DOHH2 (cell line): ENCODE data around the gene COL27A1.

Experiments
- H3F3A ChIP-seq: fragments of 200-600 bp; sonication (generic), shearing (Covaris generic); 2 replicates; pipeline ENCODE4 v1.6.0; 2016; ENCODE audit warnings: antibody characterized with exemption, mild to moderate bottlenecking; ENCODE audit not compliant: control insufficient read depth, insufficient read depth
- H3K27ac ChIP-seq: fragments of 200-600 bp; sonication (generic); 2 replicates; pipeline ENCODE4 v1.5.1; 2014; ENCODE audit warnings: low read depth, mild to moderate bottlenecking, low read length, moderate library complexity
- H3K27me3 ChIP-seq: fragments of 200-600 bp; sonication (generic); 2 replicates; pipeline ENCODE4 v1.6.1; 2014; ENCODE audit warnings: mild to moderate bottlenecking, low read length, mixed read lengths; ENCODE audit not compliant: control insufficient read depth
- H3K36me3 ChIP-seq: fragments of 200-600 bp; sonication (generic); 2 replicates; pipeline ENCODE4 v1.6.1; 2014; ENCODE audit warnings: mild to moderate bottlenecking, low read length, moderate library complexity, mixed read lengths; ENCODE audit not compliant: control insufficient read depth
- H3K4me1 ChIP-seq: fragments of 200-600 bp; sonication (generic); 2 replicates; pipeline ENCODE4 v1.6.1; 2014; ENCODE audit warnings: mild to moderate bottlenecking, low read length, mixed read lengths; ENCODE audit not compliant: control insufficient read depth
- H3K4me2 ChIP-seq: fragments of 200-600 bp; sonication (generic); 2 replicates; pipeline ENCODE4 v1.6.0; 2014; ENCODE audit warnings: mild to moderate bottlenecking, low read length, moderate library complexity
- H3K4me3 ChIP-seq: fragments of 200-600 bp; sonication (generic); 2 replicates; pipeline ENCODE4 v1.5.1; 2014; ENCODE audit warnings: mild to moderate bottlenecking, low read length, mixed read lengths
- H3K79me2 ChIP-seq: fragments of 200-600 bp; sonication (generic); 2 replicates; pipeline ENCODE4 v1.6.1; 2014; ENCODE audit warnings: mild to moderate bottlenecking, low read length, mixed read lengths; ENCODE audit not compliant: control insufficient read depth
- H3K9me2 ChIP-seq: fragments of 200-600 bp; sonication (generic); replicated peaks from 2 replicates; pipeline ENCODE4 v1.6.1; 2014; ENCODE audit warnings: mild to moderate bottlenecking, low read length, mixed read lengths; ENCODE audit not compliant: control insufficient read depth
- H3K9me3 ChIP-seq: fragments of 200-600 bp; sonication (generic); 2 replicates; pipeline ENCODE4 v1.6.1; 2014; ENCODE audit warnings: antibody characterized with exemption, low read length, mixed read lengths; ENCODE audit not compliant: control insufficient read depth, insufficient read depth
- H4K20me1 ChIP-seq: fragments of 200-600 bp; sonication (generic); 2 replicates; pipeline ENCODE4 v1.6.0; 2014; ENCODE audit warnings: low read depth, mild to moderate bottlenecking, antibody characterized with exemption, low read length, moderate library complexity; ENCODE audit not compliant: control insufficient read depth, insufficient read depth
- CTCF ChIP-seq: fragments of 200-600 bp; sonication (generic); IDR thresholded peaks from one replicate; pipeline ENCODE4 v1.5.1; 2014; ENCODE audit warnings: antibody characterized with exemption, mild to moderate bottlenecking, low read depth, low read length; ENCODE audit not compliant: poor library complexity, severe bottlenecking
- EZH2phosphoT487 ChIP-seq: fragments of 200-600 bp; sonication (generic); IDR thresholded peaks from 2 replicates; pipeline ENCODE4 v1.6.1; 2017; ENCODE audit warnings: borderline replicate concordance, mild to moderate bottlenecking, antibody characterized with exemption, low read length, moderate library complexity, mixed read lengths

Gene COL27A1

GRCh38 chr9:114178756-114179450, 23.6 kb downstream of the COL27A1 start:
- Histone ChIP-seq H4K20me1 (no peaks in the 10 kb centered on the region), H3K4me1 (no peaks in the 10 kb centered on the region), H3K4me3 (no peak overlapping the region), H3K27ac (no peak overlapping the region), H3K27me3 (no peaks in the 10 kb centered on the region), H3K9me2 (no peaks in the 10 kb centered on the region), H3K36me3 (no peaks in the 10 kb centered on the region), H3F3A (no peaks in the 10 kb centered on the region), H3K4me2 (no peak overlapping the region), H3K9me3 (no peaks in the 10 kb centered on the region), H3K79me2 (no peaks in the 10 kb centered on the region)
- TF ChIP-seq CTCF (no peak), EZH2phosphoT487 (no peak)

- no peaks in the 10 kb centered on the region for H3K79me2 ChIP-seq
- H3K27ac ChIP-seq: no peak overlapping the region
- no peaks in the 10 kb centered on the region for H3K4me1 ChIP-seq
- H3K9me2 ChIP-seq: no peaks in the 10 kb centered on the region
- TF ChIP-seq EZH2phosphoT487 (no peak), CTCF (no peak)
- H3K27me3 ChIP-seq: no peaks in the 10 kb centered on the region
- no peaks in the 10 kb centered on the region for H3F3A ChIP-seq
- H3K4me2 ChIP-seq: no peak overlapping the region
- no peaks in the 10 kb centered on the region for H3K36me3 ChIP-seq
- H3K9me3 ChIP-seq: no peaks in the 10 kb centered on the region
- H4K20me1 ChIP-seq: no peaks in the 10 kb centered on the region
- H3K4me3 ChIP-seq: no peak overlapping the region
These were observed 24.2 kb downstream of the COL27A1 start for GRCh38 chr9:114179516-114179915.

GRCh38 chr9:114180696-114181606, 25.6 kb downstream of the COL27A1 start:
- Histone ChIP-seq H3K9me2 (no peaks in the 10 kb centered on the region), H4K20me1 (no peaks in the 10 kb centered on the region), H3K9me3 (no peaks in the 10 kb centered on the region), H3K27me3 (no peaks in the 10 kb centered on the region), H3K79me2 (no peaks in the 10 kb centered on the region), H3K4me2 (no peak overlapping the region), H3K27ac (no peak overlapping the region), H3K4me1 (no peaks in the 10 kb centered on the region), H3K4me3 (no peak overlapping the region), H3K36me3 (no peaks in the 10 kb centered on the region), H3F3A (no peaks in the 10 kb centered on the region)
- no peak for TF ChIP-seq EZH2phosphoT487
- no peak for TF ChIP-seq CTCF
